ENCODE data around the gene MGAT5B. TPM values are rescaled to one million over a fixed set of nuclear protein-coding genes. Genes with fewer than 3 reads are reported as not detected.

MGAT5B gene
- total RNA-seq, 2 experiments from 2014 or later, result 0.19 TPM; not detected in 1

- H3K27ac Mint-ChIP-seq, result no peak overlapping the region
Observed at GRCh38 chr17:76943202-76943601, 75.0 kb downstream of the MGAT5B start.

GRCh38 chr17:76943781-76944213 is 75.6 kb downstream of the MGAT5B start:
- no peak overlapping the region for H3K4me3 Mint-ChIP-seq
- H3K4me1 Mint-ChIP-seq (ENCODE audit: low read depth), result no peaks in the 10 kb centered on the region
- H3K9me3 Mint-ChIP-seq, result no peaks in the 10 kb centered on the region
- no peaks in the 10 kb centered on the region for H3K27me3 Mint-ChIP-seq (ENCODE audit: low read depth)
- intact Hi-C loops (cut with micrococcal nuclease), result no loop called here
- CTCF ChIA-PET, result interaction anchor here (1.7 kb wide), 1 partner anchor 113 kb away, joined by 4 read pairs; no protein-coding TSS in a partner anchor
- no peak for DNase-seq
- no peaks in the 10 kb centered on the region for H3K36me3 Mint-ChIP-seq (ENCODE audit: low read depth)
- no peak overlapping the region for H3K27ac Mint-ChIP-seq

More at GRCh38 chr17:76943202-76943601, 75.0 kb downstream of the MGAT5B start:
- H3K27me3 Mint-ChIP-seq (ENCODE audit: low read depth), result no peaks in the 10 kb centered on the region
- intact Hi-C loops (cut with micrococcal nuclease), result no loop called here
- CTCF ChIA-PET, result interaction anchor here (1.7 kb wide), 1 partner anchor 114 kb away, joined by 4 read pairs; no protein-coding TSS in a partner anchor
- no peaks in the 10 kb centered on the region for H3K36me3 Mint-ChIP-seq (ENCODE audit: low read depth)
- no peaks in the 10 kb centered on the region for H3K9me3 Mint-ChIP-seq
- H3K4me1 Mint-ChIP-seq (ENCODE audit: low read depth), result no peaks in the 10 kb centered on the region
- DNase-seq, result no peak
- H3K4me3 Mint-ChIP-seq, result no peak overlapping the region

GRCh38 chr17:76944477-76944876 is 76.3 kb downstream of the MGAT5B start:
- no peak overlapping the region for H3K4me3 Mint-ChIP-seq
- no peaks in the 10 kb centered on the region for H3K36me3 Mint-ChIP-seq (ENCODE audit: low read depth)
- no peaks in the 10 kb centered on the region for H3K4me1 Mint-ChIP-seq (ENCODE audit: low read depth)
- intact Hi-C loops (cut with micrococcal nuclease), result no loop called here
- H3K27ac Mint-ChIP-seq, result no peak overlapping the region
- DNase-seq, result no peak
- no peaks in the 10 kb centered on the region for H3K27me3 Mint-ChIP-seq (ENCODE audit: low read depth)
- H3K9me3 Mint-ChIP-seq, result no peaks in the 10 kb centered on the region
- CTCF ChIA-PET, result no interaction called here

GRCh38 chr17:76946111-76946771 is 78.0 kb downstream of the MGAT5B start:
- intact Hi-C loops (cut with micrococcal nuclease), result no loop called here
- H3K27me3 Mint-ChIP-seq (ENCODE audit: low read depth), result no peaks in the 10 kb centered on the region
- H3K36me3 Mint-ChIP-seq (ENCODE audit: low read depth), result no peaks in the 10 kb centered on the region
- CTCF ChIA-PET, result interaction anchor here (0.5 kb wide), 1 partner anchor 153 kb away, joined by 5 read pairs; no protein-coding TSS in a partner anchor
- H3K4me3 Mint-ChIP-seq, result no peak overlapping the region
- H3K27ac Mint-ChIP-seq, result no peak overlapping the region
- H3K9me3 Mint-ChIP-seq, result no peaks in the 10 kb centered on the region
- DNase-seq, result no peak
- H3K4me1 Mint-ChIP-seq (ENCODE audit: low read depth), result no peaks in the 10 kb centered on the region

- Mint-ChIP-seq H3K4me1 (ENCODE audit: low read depth) (no peaks in the 10 kb centered on the region), H3K27ac (no peak overlapping the region), H3K27me3 (ENCODE audit: low read depth) (no peaks in the 10 kb centered on the region), H3K36me3 (ENCODE audit: low read depth) (no peaks in the 10 kb centered on the region), H3K9me3 (no peaks in the 10 kb centered on the region), H3K4me3 (no peak overlapping the region)
- intact Hi-C loops (cut with micrococcal nuclease), result no loop called here
- DNase-seq, result no peak
- CTCF ChIA-PET, result no interaction called here
Observed at GRCh38 chr17:76946772-76947135, 78.5 kb downstream of the MGAT5B start.

GRCh38 chr17:76947309-76947708 is 79.1 kb downstream of the MGAT5B start:
- intact Hi-C loops (cut with micrococcal nuclease), result no loop called here
- no peak overlapping the region for H3K27ac Mint-ChIP-seq

GRCh38 chr17:76947771-76948170 is 79.6 kb downstream of the MGAT5B start:
- no peak for DNase-seq
- no peak overlapping the region for H3K27ac Mint-ChIP-seq
- no peaks in the 10 kb centered on the region for H3K36me3 Mint-ChIP-seq (ENCODE audit: low read depth)
- intact Hi-C loops (cut with micrococcal nuclease), result no loop called here
- CTCF ChIA-PET, result no interaction called here
- no peak overlapping the region for H3K4me3 Mint-ChIP-seq
- no peaks in the 10 kb centered on the region for H3K4me1 Mint-ChIP-seq (ENCODE audit: low read depth)
- H3K27me3 Mint-ChIP-seq (ENCODE audit: low read depth), result no peaks in the 10 kb centered on the region
- no peaks in the 10 kb centered on the region for H3K9me3 Mint-ChIP-seq

More at GRCh38 chr17:76947309-76947708, 79.1 kb downstream of the MGAT5B start:
- CTCF ChIA-PET, result no interaction called here
- no peaks in the 10 kb centered on the region for H3K4me1 Mint-ChIP-seq (ENCODE audit: low read depth)
- no peaks in the 10 kb centered on the region for H3K27me3 Mint-ChIP-seq (ENCODE audit: low read depth)
- no peaks in the 10 kb centered on the region for H3K9me3 Mint-ChIP-seq
- no peak overlapping the region for H3K4me3 Mint-ChIP-seq
- H3K36me3 Mint-ChIP-seq (ENCODE audit: low read depth), result no peaks in the 10 kb centered on the region
- DNase-seq, result no peak

GRCh38 chr17:76948301-76948700 is 80.1 kb downstream of the MGAT5B start:
- no peaks in the 10 kb centered on the region for H3K27me3 Mint-ChIP-seq (ENCODE audit: low read depth)
- intact Hi-C loops (cut with micrococcal nuclease), result no loop called here
- no peaks in the 10 kb centered on the region for H3K36me3 Mint-ChIP-seq (ENCODE audit: low read depth)
- H3K4me3 Mint-ChIP-seq, result no peak overlapping the region
- no peak for DNase-seq
- CTCF ChIA-PET, result no interaction called here
- no peaks in the 10 kb centered on the region for H3K4me1 Mint-ChIP-seq (ENCODE audit: low read depth)
- no peak overlapping the region for H3K27ac Mint-ChIP-seq
- no peaks in the 10 kb centered on the region for H3K9me3 Mint-ChIP-seq

- H3K27ac Mint-ChIP-seq, result no peak overlapping the region
- no peaks in the 10 kb centered on the region for H3K4me1 Mint-ChIP-seq (ENCODE audit: low read depth)
- no peak for DNase-seq
- H3K27me3 Mint-ChIP-seq (ENCODE audit: low read depth), result no peaks in the 10 kb centered on the region
- CTCF ChIA-PET, result no interaction called here
- no peaks in the 10 kb centered on the region for H3K36me3 Mint-ChIP-seq (ENCODE audit: low read depth)
- no peak overlapping the region for H3K4me3 Mint-ChIP-seq
- intact Hi-C loops (cut with micrococcal nuclease), result no loop called here
- H3K9me3 Mint-ChIP-seq, result no peaks in the 10 kb centered on the region
Observed at GRCh38 chr17:76948726-76949342, 80.6 kb downstream of the MGAT5B start.

- no peaks in the 10 kb centered on the region for H3K4me1 Mint-ChIP-seq (ENCODE audit: low read depth)
- intact Hi-C loops (cut with micrococcal nuclease), result no loop called here
- no peaks in the 10 kb centered on the region for H3K27me3 Mint-ChIP-seq (ENCODE audit: low read depth)
- H3K27ac Mint-ChIP-seq, result no peak overlapping the region
- H3K36me3 Mint-ChIP-seq (ENCODE audit: low read depth), result no peaks in the 10 kb centered on the region
- no peak for DNase-seq
- no peaks in the 10 kb centered on the region for H3K9me3 Mint-ChIP-seq
- H3K4me3 Mint-ChIP-seq, result no peak overlapping the region
- CTCF ChIA-PET, result no interaction called here
Observed at GRCh38 chr17:76949913-76950695, 81.9 kb downstream of the MGAT5B start.

GRCh38 chr17:76951375-76951905 is 83.2 kb downstream of the MGAT5B start:
- intact Hi-C loops (cut with micrococcal nuclease), result no loop called here
- Mint-ChIP-seq H3K27ac (no peak overlapping the region), H3K9me3 (no peaks in the 10 kb centered on the region), H3K4me3 (no peak overlapping the region), H3K4me1 (ENCODE audit: low read depth) (no peaks in the 10 kb centered on the region), H3K36me3 (ENCODE audit: low read depth) (no peaks in the 10 kb centered on the region), H3K27me3 (ENCODE audit: low read depth) (no peaks in the 10 kb centered on the region)
- no peak for DNase-seq
- CTCF ChIA-PET, result interaction anchor here (0.6 to 0.7 kb wide), 2 partner anchors 106 to 328 kb away, joined by 3 read pairs; no protein-coding TSS in a partner anchor

- no peaks in the 10 kb centered on the region for H3K9me3 Mint-ChIP-seq
- CTCF ChIA-PET, result no interaction called here
- H3K36me3 Mint-ChIP-seq (ENCODE audit: low read depth), result no peaks in the 10 kb centered on the region
- H3K4me3 Mint-ChIP-seq, result no peak overlapping the region
- DNase-seq, result no peak
- H3K27ac Mint-ChIP-seq, result no peak overlapping the region
- intact Hi-C loops (cut with micrococcal nuclease), result no loop called here
- H3K4me1 Mint-ChIP-seq (ENCODE audit: low read depth), result no peaks in the 10 kb centered on the region
- H3K27me3 Mint-ChIP-seq (ENCODE audit: low read depth), result no peaks in the 10 kb centered on the region
Observed at GRCh38 chr17:76952402-76952801, 84.2 kb downstream of the MGAT5B start.

Data from activated naive CD4-positive, alpha-beta T cell treated with anti-CD3 and anti-CD28 coated beads for 36 hours (primary cell).